ENCODE results near the gene FAM193B. TPM values are rescaled to one million over a fixed set of nuclear protein-coding genes. Genes with fewer than 3 reads are reported as not detected.

The FAM193B gene
- total RNA-seq, 2 experiments from 2014 or later = 95.8 to 105 TPM

GRCh38 chr5:177484902-177485549 is 69.3 kb downstream of the FAM193B start:
- Mint-ChIP-seq H3K36me3 (ENCODE audit: low read depth) (peaks cover 30% of the 10 kb centered on the region), H3K9me3 (ENCODE audit: insufficient read depth) (no peaks in the 10 kb centered on the region), H3K27ac (peak overlapping the region; percentile 43), H3K4me3 (no peak overlapping the region), H3K27me3 (ENCODE audit: low read depth) (no peaks in the 10 kb centered on the region), H3K4me1 (ENCODE audit: low read depth) (peaks cover 6% of the 10 kb centered on the region)
- ATAC-seq = no peak
- CTCF ChIA-PET = no interaction called here
- DNase-seq = no peak
- POLR2A ChIA-PET = interaction anchor here (0.5 to 1.2 kb wide), 2 partner anchors 10 to 13 kb away, joined by 3 to 5 read pairs; no protein-coding TSS in a partner anchor

GRCh38 chr5:177483994-177484901 is 70.1 kb downstream of the FAM193B start:
- ChIA-PET CTCF (no interaction called here), POLR2A (interaction anchor here (0.5 to 1.2 kb wide), 2 partner anchors 10 to 12 kb away, joined by 3 to 5 read pairs; no protein-coding TSS in a partner anchor)
- H3K4me1 Mint-ChIP-seq (ENCODE audit: low read depth) = peaks cover 14% of the 10 kb centered on the region
- no peak overlapping the region for H3K4me3 Mint-ChIP-seq
- DNase-seq (no peak), ATAC-seq (no peak)
- peaks cover 30% of the 10 kb centered on the region for H3K36me3 Mint-ChIP-seq (ENCODE audit: low read depth)
- peak overlapping the region; percentile 43 for H3K27ac Mint-ChIP-seq
- H3K27me3 Mint-ChIP-seq (ENCODE audit: low read depth) = no peaks in the 10 kb centered on the region
- no peaks in the 10 kb centered on the region for H3K9me3 Mint-ChIP-seq (ENCODE audit: insufficient read depth)

GRCh38 chr5:177483042-177483441 is 71.3 kb downstream of the FAM193B start:
- Mint-ChIP-seq H3K27ac (peak overlapping the region; percentile 52), H3K4me3 (no peak overlapping the region), H3K4me1 (ENCODE audit: low read depth) (peaks cover 26% of the 10 kb centered on the region), H3K27me3 (ENCODE audit: low read depth) (no peaks in the 10 kb centered on the region), H3K36me3 (ENCODE audit: low read depth) (peaks cover 33% of the 10 kb centered on the region), H3K9me3 (ENCODE audit: insufficient read depth) (no peaks in the 10 kb centered on the region)
- no peak for DNase-seq
- ATAC-seq = no peak
- ChIA-PET CTCF (interaction anchor here (1.2 kb wide), 1 partner anchor 18 kb away, joined by 3 read pairs; no protein-coding TSS in a partner anchor), POLR2A (interaction anchor here (0.6 kb wide), 1 partner anchor 69 kb away, joined by 3 read pairs; no protein-coding TSS in a partner anchor)

- POLR2A ChIA-PET = interaction anchor here (0.6 kb wide), 1 partner anchor 68 kb away, joined by 3 read pairs; no protein-coding TSS in a partner anchor
- ATAC-seq (no peak), DNase-seq (no peak)
Observed at GRCh38 chr5:177482359-177482795, 72.0 kb downstream of the FAM193B start.

GRCh38 chr5:177479774-177480173 is 74.6 kb downstream of the FAM193B start:
- no peak for ATAC-seq
- CTCF ChIA-PET = interaction anchor here (1.0 to 4.2 kb wide), 9 partner anchors 9 to 89 kb away, joined by 3 to 21 read pairs (median 7); partner anchors contain the start of gene PDLIM7
- no peaks in the 10 kb centered on the region for H3K9me3 Mint-ChIP-seq (ENCODE audit: insufficient read depth)
- POLR2A ChIA-PET = interaction anchor here (0.7 to 3.5 kb wide), 7 partner anchors 9 to 49 kb away, joined by 3 to 12 read pairs (median 3); partner anchors contain the start of gene PDLIM7
- no peaks in the 10 kb centered on the region for H3K27me3 Mint-ChIP-seq (ENCODE audit: low read depth)
- H3K27ac Mint-ChIP-seq = peak overlapping the region; percentile 92
- DNase-seq = no peak
- no peak overlapping the region for H3K4me3 Mint-ChIP-seq
- peaks cover 52% of the 10 kb centered on the region for H3K4me1 Mint-ChIP-seq (ENCODE audit: low read depth)
- H3K36me3 Mint-ChIP-seq (ENCODE audit: low read depth) = peaks cover 19% of the 10 kb centered on the region

More at GRCh38 chr5:177482359-177482795, 72.0 kb downstream of the FAM193B start:
- no peak overlapping the region for H3K4me3 Mint-ChIP-seq
- CTCF ChIA-PET = interaction anchor here (1.2 to 1.3 kb wide), 2 partner anchors 19 to 28 kb away, joined by 3 to 6 read pairs; no protein-coding TSS in a partner anchor
- no peaks in the 10 kb centered on the region for H3K27me3 Mint-ChIP-seq (ENCODE audit: low read depth)
- H3K27ac Mint-ChIP-seq = no peak overlapping the region
- H3K36me3 Mint-ChIP-seq (ENCODE audit: low read depth) = peaks cover 29% of the 10 kb centered on the region
- H3K4me1 Mint-ChIP-seq (ENCODE audit: low read depth) = peaks cover 32% of the 10 kb centered on the region
- no peaks in the 10 kb centered on the region for H3K9me3 Mint-ChIP-seq (ENCODE audit: insufficient read depth)

- peaks cover 3% of the 10 kb centered on the region for H3K27me3 Mint-ChIP-seq (ENCODE audit: low read depth)
- peaks cover 19% of the 10 kb centered on the region for H3K36me3 Mint-ChIP-seq (ENCODE audit: low read depth)
- CTCF ChIA-PET = interaction anchor here (0.7 to 4.2 kb wide), 11 partner anchors 9 to 89 kb away, joined by 3 to 21 read pairs (median 4); partner anchors contain the start of gene PDLIM7
- ATAC-seq (peak; percentile 83), DNase-seq (peak; percentile 77)
- peak overlapping the region; percentile 39 for H3K4me3 Mint-ChIP-seq
- H3K27ac Mint-ChIP-seq = peak overlapping the region; percentile 92
- no peaks in the 10 kb centered on the region for H3K9me3 Mint-ChIP-seq (ENCODE audit: insufficient read depth)
- peaks cover 60% of the 10 kb centered on the region for H3K4me1 Mint-ChIP-seq (ENCODE audit: low read depth)
- POLR2A ChIA-PET = interaction anchor here (0.8 to 3.5 kb wide), 6 partner anchors 8 to 34 kb away, joined by 3 to 12 read pairs (median 3); partner anchors contain the start of gene PDLIM7
Observed at GRCh38 chr5:177478711-177479646, 75.4 kb downstream of the FAM193B start.

GRCh38 chr5:177477701-177478477 is 76.5 kb downstream of the FAM193B start:
- ChIA-PET CTCF (interaction anchor here (0.6 to 4.2 kb wide), 9 partner anchors 13 to 88 kb away, joined by 3 to 21 read pairs (median 5); partner anchors contain the start of gene PDLIM7), POLR2A (interaction anchor here (0.9 to 3.5 kb wide), 6 partner anchors 16 to 165 kb away, joined by 3 to 12 read pairs (median 4); partner anchors contain the start of gene PDLIM7)
- peak overlapping the region; percentile 92 for H3K27ac Mint-ChIP-seq
- peaks cover 62% of the 10 kb centered on the region for H3K4me1 Mint-ChIP-seq (ENCODE audit: low read depth)
- H3K9me3 Mint-ChIP-seq (ENCODE audit: insufficient read depth) = no peaks in the 10 kb centered on the region
- H3K36me3 Mint-ChIP-seq (ENCODE audit: low read depth) = peaks cover 14% of the 10 kb centered on the region
- no peak overlapping the region for H3K4me3 Mint-ChIP-seq
- ATAC-seq (no peak), DNase-seq (no peak)
- peaks cover 4% of the 10 kb centered on the region for H3K27me3 Mint-ChIP-seq (ENCODE audit: low read depth)

GRCh38 chr5:177476531-177477233 is 77.7 kb downstream of the FAM193B start:
- Mint-ChIP-seq H3K9me3 (ENCODE audit: insufficient read depth) (no peaks in the 10 kb centered on the region), H3K27ac (peak overlapping the region; percentile 58), H3K4me1 (ENCODE audit: low read depth) (peaks cover 68% of the 10 kb centered on the region), H3K4me3 (no peak overlapping the region), H3K27me3 (ENCODE audit: low read depth) (peaks cover 4% of the 10 kb centered on the region), H3K36me3 (ENCODE audit: low read depth) (peaks cover 10% of the 10 kb centered on the region)
- ChIA-PET POLR2A (interaction anchor here (1.1 to 3.5 kb wide), 4 partner anchors 17 to 50 kb away, joined by 3 to 12 read pairs (median 4); partner anchors contain the start of gene GRK6), CTCF (interaction anchor here (0.8 to 3.7 kb wide), 7 partner anchors 19 to 86 kb away, joined by 5 to 16 read pairs (median 9); partner anchors contain the start of gene PDLIM7)
- no peak for ATAC-seq
- DNase-seq = no peak

- ATAC-seq (no peak), DNase-seq (no peak)
- peaks cover 77% of the 10 kb centered on the region for H3K4me1 Mint-ChIP-seq (ENCODE audit: low read depth)
- CTCF ChIA-PET = interaction anchor here (0.8 to 3.6 kb wide), 5 partner anchors 17 to 85 kb away, joined by 3 to 16 read pairs (median 9); no protein-coding TSS in a partner anchor
- no peaks in the 10 kb centered on the region for H3K9me3 Mint-ChIP-seq (ENCODE audit: insufficient read depth)
- peaks cover 4% of the 10 kb centered on the region for H3K27me3 Mint-ChIP-seq (ENCODE audit: low read depth)
- H3K27ac Mint-ChIP-seq = peak overlapping the region; percentile 58
- peaks cover 15% of the 10 kb centered on the region for H3K36me3 Mint-ChIP-seq (ENCODE audit: low read depth)
- POLR2A ChIA-PET = interaction anchor here (1.1 to 1.7 kb wide), 2 partner anchors 38 to 49 kb away, joined by 3 to 4 read pairs; partner anchors contain the start of gene GRK6
- no peak overlapping the region for H3K4me3 Mint-ChIP-seq
Observed at GRCh38 chr5:177475563-177476427, 78.6 kb downstream of the FAM193B start.

All from activated CD8-positive, alpha-beta T cell treated with anti-CD3 and anti-CD28 coated beads, Interleukin-2, amount 10 ng/mL, durations not matched to agents 7 days and 5 days (primary cell).